Measurements from ENCODE around the gene TMEM232.

TMEM232 gene

GRCh38 chr5:110510146-110510545 lies 216.3 kb downstream of the TMEM232 start:
- no peaks in the 10 kb centered on the region for H3K9me3 ChIP-seq (ENCODE audit: insufficient read depth, low read depth, low read length)
- H3K9ac ChIP-seq (ENCODE audit: low read depth, low read length), result no peak overlapping the region
- no peaks in the 10 kb centered on the region for H3K27me3 ChIP-seq (ENCODE audit: insufficient read depth, low read length)
- no peaks in the 10 kb centered on the region for H3K36me3 ChIP-seq (ENCODE audit: insufficient read depth, low read length)
- peak overlapping the region; percentile 52; the same call in 1 of the 2 replicates for H3K27ac ChIP-seq (ENCODE audit: low read depth, low read length)
- H3K4me1 ChIP-seq (ENCODE audit: insufficient read depth, low read length), result peaks cover 10% of the 10 kb centered on the region
- no peak overlapping the region for H3K4me3 ChIP-seq (ENCODE audit: low read length)

GRCh38 chr5:110507972-110508371 lies 218.5 kb downstream of the TMEM232 start:
- Histone ChIP-seq H3K9me3 (ENCODE audit: insufficient read depth, low read depth, low read length) (no peaks in the 10 kb centered on the region), H3K4me1 (ENCODE audit: insufficient read depth, low read length) (peaks cover 10% of the 10 kb centered on the region)

GRCh38 chr5:110506378-110506777 lies 220.1 kb downstream of the TMEM232 start:
- H3K9ac ChIP-seq (ENCODE audit: low read depth, low read length), result no peak overlapping the region
- H3K36me3 ChIP-seq (ENCODE audit: insufficient read depth, low read length), result no peaks in the 10 kb centered on the region
- H3K9me3 ChIP-seq (ENCODE audit: insufficient read depth, low read depth, low read length), result no peaks in the 10 kb centered on the region
- H3K27ac ChIP-seq (ENCODE audit: low read depth, low read length), result no peak overlapping the region
- H3K4me3 ChIP-seq (ENCODE audit: low read length), result no peak overlapping the region
- H3K27me3 ChIP-seq (ENCODE audit: insufficient read depth, low read length), result no peaks in the 10 kb centered on the region
- H3K4me1 ChIP-seq (ENCODE audit: insufficient read depth, low read length), result peaks cover 15% of the 10 kb centered on the region

More at GRCh38 chr5:110507972-110508371, 218.5 kb downstream of the TMEM232 start:
- no peaks in the 10 kb centered on the region for H3K27me3 ChIP-seq (ENCODE audit: insufficient read depth, low read length)
- no peaks in the 10 kb centered on the region for H3K36me3 ChIP-seq (ENCODE audit: insufficient read depth, low read length)
- 100% methylated on average over 1 of the region's 2 CpGs for WGBS
- H3K4me3 ChIP-seq (ENCODE audit: low read length), result no peak overlapping the region
- H3K27ac ChIP-seq (ENCODE audit: low read depth, low read length), result no peak overlapping the region
- H3K9ac ChIP-seq (ENCODE audit: low read depth, low read length), result no peak overlapping the region

GRCh38 chr5:110496276-110496675 lies 230.2 kb downstream of the TMEM232 start:
- Histone ChIP-seq H3K4me1 (ENCODE audit: insufficient read depth, low read length) (no peaks in the 10 kb centered on the region), H3K4me3 (ENCODE audit: low read length) (no peak overlapping the region), H3K9ac (ENCODE audit: low read depth, low read length) (no peak overlapping the region), H3K9me3 (ENCODE audit: insufficient read depth, low read depth, low read length) (no peaks in the 10 kb centered on the region), H3K27me3 (ENCODE audit: insufficient read depth, low read length) (no peaks in the 10 kb centered on the region), H3K27ac (ENCODE audit: low read depth, low read length) (no peak overlapping the region), H3K36me3 (ENCODE audit: insufficient read depth, low read length) (no peaks in the 10 kb centered on the region)
- 94% methylated on average over 2 of the region's 4 CpGs for WGBS

- Histone ChIP-seq H3K9me3 (ENCODE audit: insufficient read depth, low read depth, low read length) (no peaks in the 10 kb centered on the region), H3K4me1 (ENCODE audit: insufficient read depth, low read length) (no peaks in the 10 kb centered on the region), H3K27me3 (ENCODE audit: insufficient read depth, low read length) (no peaks in the 10 kb centered on the region), H3K36me3 (ENCODE audit: insufficient read depth, low read length) (no peaks in the 10 kb centered on the region), H3K27ac (ENCODE audit: low read depth, low read length) (no peak overlapping the region), H3K4me3 (ENCODE audit: low read length) (no peak overlapping the region), H3K9ac (ENCODE audit: low read depth, low read length) (no peak overlapping the region)
Measured at GRCh38 chr5:110492446-110492845, 234.0 kb downstream of the TMEM232 start.

- 100% methylated on average over 1 of the region's 2 CpGs for WGBS
- Histone ChIP-seq H3K4me1 (ENCODE audit: insufficient read depth, low read length) (peaks cover 30% of the 10 kb centered on the region), H3K4me3 (ENCODE audit: low read length) (no peak overlapping the region), H3K9me3 (ENCODE audit: insufficient read depth, low read depth, low read length) (no peaks in the 10 kb centered on the region), H3K9ac (ENCODE audit: low read depth, low read length) (no peak overlapping the region), H3K36me3 (ENCODE audit: insufficient read depth, low read length) (no peaks in the 10 kb centered on the region), H3K27me3 (ENCODE audit: insufficient read depth, low read length) (no peaks in the 10 kb centered on the region), H3K27ac (ENCODE audit: low read depth, low read length) (no peak overlapping the region)
Measured at GRCh38 chr5:110478895-110479294, 247.6 kb downstream of the TMEM232 start.

GRCh38 chr5:110477911-110478310 lies 248.6 kb downstream of the TMEM232 start:
- H3K9ac ChIP-seq (ENCODE audit: low read depth, low read length), result no peak overlapping the region
- H3K36me3 ChIP-seq (ENCODE audit: insufficient read depth, low read length), result no peaks in the 10 kb centered on the region
- 100% methylated on average over 1 of the region's 3 CpGs for WGBS
- H3K4me1 ChIP-seq (ENCODE audit: insufficient read depth, low read length), result peaks cover 30% of the 10 kb centered on the region
- H3K9me3 ChIP-seq (ENCODE audit: insufficient read depth, low read depth, low read length), result no peaks in the 10 kb centered on the region
- H3K27ac ChIP-seq (ENCODE audit: low read depth, low read length), result no peak overlapping the region
- no peaks in the 10 kb centered on the region for H3K27me3 ChIP-seq (ENCODE audit: insufficient read depth, low read length)
- no peak overlapping the region for H3K4me3 ChIP-seq (ENCODE audit: low read length)

- no peaks in the 10 kb centered on the region for H3K27me3 ChIP-seq (ENCODE audit: insufficient read depth, low read length)
- no peak overlapping the region for H3K9ac ChIP-seq (ENCODE audit: low read depth, low read length)
- H3K27ac ChIP-seq (ENCODE audit: low read depth, low read length), result no peak overlapping the region
- peaks cover 30% of the 10 kb centered on the region for H3K4me1 ChIP-seq (ENCODE audit: insufficient read depth, low read length)
- H3K9me3 ChIP-seq (ENCODE audit: insufficient read depth, low read depth, low read length), result 0 out of 2 replicates have a peak, but pooled peaks cover 6% of the 10 kb centered on the region
- H3K36me3 ChIP-seq (ENCODE audit: insufficient read depth, low read length), result no peaks in the 10 kb centered on the region
- H3K4me3 ChIP-seq (ENCODE audit: low read length), result no peak overlapping the region
Measured at GRCh38 chr5:110476164-110476563, 250.3 kb downstream of the TMEM232 start.

GRCh38 chr5:110475529-110475928 lies 250.9 kb downstream of the TMEM232 start:
- H3K4me3 ChIP-seq (ENCODE audit: low read length), result no peak overlapping the region
- H3K4me1 ChIP-seq (ENCODE audit: insufficient read depth, low read length), result peaks cover 30% of the 10 kb centered on the region
- H3K9ac ChIP-seq (ENCODE audit: low read depth, low read length), result no peak overlapping the region
- no peak overlapping the region; the same call in 1 of the 2 replicates for H3K27ac ChIP-seq (ENCODE audit: low read depth, low read length)
- 0 out of 2 replicates have a peak, but pooled peaks cover 6% of the 10 kb centered on the region for H3K9me3 ChIP-seq (ENCODE audit: insufficient read depth, low read depth, low read length)
- H3K27me3 ChIP-seq (ENCODE audit: insufficient read depth, low read length), result no peaks in the 10 kb centered on the region
- 79% methylated on average over 1 of the region's 1 CpG for WGBS
- H3K36me3 ChIP-seq (ENCODE audit: insufficient read depth, low read length), result no peaks in the 10 kb centered on the region

GRCh38 chr5:110469486-110469885 lies 257.0 kb downstream of the TMEM232 start:
- 95% methylated on average over 4 of the region's 4 CpGs for WGBS
- H3K27ac ChIP-seq (ENCODE audit: low read depth, low read length), result no peak overlapping the region
- H3K36me3 ChIP-seq (ENCODE audit: insufficient read depth, low read length), result no peaks in the 10 kb centered on the region
- H3K9me3 ChIP-seq (ENCODE audit: insufficient read depth, low read depth, low read length), result 0 out of 2 replicates have a peak, but pooled peaks cover 6% of the 10 kb centered on the region
- H3K27me3 ChIP-seq (ENCODE audit: insufficient read depth, low read length), result no peaks in the 10 kb centered on the region
- no peak overlapping the region for H3K9ac ChIP-seq (ENCODE audit: low read depth, low read length)
- H3K4me1 ChIP-seq (ENCODE audit: insufficient read depth, low read length), result no peaks in the 10 kb centered on the region
- H3K4me3 ChIP-seq (ENCODE audit: low read length), result no peak overlapping the region

GRCh38 chr5:110463106-110463505 lies 263.4 kb downstream of the TMEM232 start:
- Histone ChIP-seq H3K36me3 (ENCODE audit: insufficient read depth, low read length) (no peaks in the 10 kb centered on the region), H3K27ac (ENCODE audit: low read depth, low read length) (no peak overlapping the region), H3K27me3 (ENCODE audit: insufficient read depth, low read length) (no peaks in the 10 kb centered on the region), H3K4me3 (ENCODE audit: low read length) (no peak overlapping the region), H3K9me3 (ENCODE audit: insufficient read depth, low read depth, low read length) (no peaks in the 10 kb centered on the region), H3K9ac (ENCODE audit: low read depth, low read length) (no peak overlapping the region), H3K4me1 (ENCODE audit: insufficient read depth, low read length) (no peaks in the 10 kb centered on the region)
- WGBS, result 92% methylated on average over 1 of the region's 2 CpGs

- H3K27ac ChIP-seq (ENCODE audit: low read depth, low read length), result no peak overlapping the region
- H3K27me3 ChIP-seq (ENCODE audit: insufficient read depth, low read length), result no peaks in the 10 kb centered on the region
- H3K9me3 ChIP-seq (ENCODE audit: insufficient read depth, low read depth, low read length), result no peaks in the 10 kb centered on the region
- no peaks in the 10 kb centered on the region for H3K36me3 ChIP-seq (ENCODE audit: insufficient read depth, low read length)
- no peak overlapping the region for H3K9ac ChIP-seq (ENCODE audit: low read depth, low read length)
- no peak overlapping the region for H3K4me3 ChIP-seq (ENCODE audit: low read length)
- H3K4me1 ChIP-seq (ENCODE audit: insufficient read depth, low read length), result no peaks in the 10 kb centered on the region
- WGBS, result 93% methylated on average over 3 of the region's 4 CpGs
Measured at GRCh38 chr5:110460837-110461236, 265.6 kb downstream of the TMEM232 start.
